ENCODE measurements around the gene H1-8.

DNA sequence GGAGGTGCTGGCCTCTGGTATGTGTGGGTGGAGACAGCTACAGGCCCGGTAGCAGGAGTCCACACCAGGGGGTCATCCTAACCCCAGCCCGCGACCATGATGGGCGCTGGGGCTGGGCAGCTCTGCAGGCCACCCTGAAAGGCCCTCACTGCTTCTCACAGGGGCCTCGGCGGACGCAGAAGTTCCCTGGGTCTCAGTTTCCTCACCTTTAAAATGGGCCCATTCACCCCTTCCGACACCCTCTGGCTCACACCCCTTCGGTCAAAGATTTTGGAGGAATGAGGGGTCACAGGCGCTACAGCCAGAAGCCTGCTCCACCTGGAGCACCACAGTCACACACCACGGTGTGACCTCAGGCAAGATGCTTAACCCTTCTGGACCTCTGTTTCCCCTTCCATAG lies 55.5 kb downstream of the H1-8 start:
- no peak for TF ChIP-seq POLR2A (IDR thresholded peaks at IDR 0.05)
- TF ChIP-seq, protein P1, sequence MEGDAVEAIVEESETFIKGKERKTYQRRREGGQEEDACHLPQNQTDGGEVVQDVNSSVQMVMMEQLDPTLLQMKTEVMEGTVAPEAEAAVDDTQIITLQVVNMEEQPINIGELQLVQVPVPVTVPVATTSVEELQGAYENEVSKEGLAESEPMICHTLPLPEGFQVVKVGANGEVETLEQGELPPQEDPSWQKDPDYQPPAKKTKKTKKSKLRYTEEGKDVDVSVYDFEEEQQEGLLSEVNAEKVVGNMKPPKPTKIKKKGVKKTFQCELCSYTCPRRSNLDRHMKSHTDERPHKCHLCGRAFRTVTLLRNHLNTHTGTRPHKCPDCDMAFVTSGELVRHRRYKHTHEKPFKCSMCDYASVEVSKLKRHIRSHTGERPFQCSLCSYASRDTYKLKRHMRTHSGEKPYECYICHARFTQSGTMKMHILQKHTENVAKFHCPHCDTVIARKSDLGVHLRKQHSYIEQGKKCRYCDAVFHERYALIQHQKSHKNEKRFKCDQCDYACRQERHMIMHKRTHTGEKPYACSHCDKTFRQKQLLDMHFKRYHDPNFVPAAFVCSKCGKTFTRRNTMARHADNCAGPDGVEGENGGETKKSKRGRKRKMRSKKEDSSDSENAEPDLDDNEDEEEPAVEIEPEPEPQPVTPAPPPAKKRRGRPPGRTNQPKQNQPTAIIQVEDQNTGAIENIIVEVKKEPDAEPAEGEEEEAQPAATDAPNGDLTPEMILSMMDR (IDR thresholded peaks at IDR 0.05 in 4 of 5, conservative IDR thresholded peaks at IDR 0.05 in 1 of 5): no peak

Measured in gastrocnemius medialis (tissue), 4 donors.